Measurements from ENCODE around the gene DNER.
"Not testable (repeated sequence)": the region's sequence is repeated elsewhere in the genome, so short reads cannot be mapped to it uniquely, and the experiment has no call there.

Gene DNER

DNA sequence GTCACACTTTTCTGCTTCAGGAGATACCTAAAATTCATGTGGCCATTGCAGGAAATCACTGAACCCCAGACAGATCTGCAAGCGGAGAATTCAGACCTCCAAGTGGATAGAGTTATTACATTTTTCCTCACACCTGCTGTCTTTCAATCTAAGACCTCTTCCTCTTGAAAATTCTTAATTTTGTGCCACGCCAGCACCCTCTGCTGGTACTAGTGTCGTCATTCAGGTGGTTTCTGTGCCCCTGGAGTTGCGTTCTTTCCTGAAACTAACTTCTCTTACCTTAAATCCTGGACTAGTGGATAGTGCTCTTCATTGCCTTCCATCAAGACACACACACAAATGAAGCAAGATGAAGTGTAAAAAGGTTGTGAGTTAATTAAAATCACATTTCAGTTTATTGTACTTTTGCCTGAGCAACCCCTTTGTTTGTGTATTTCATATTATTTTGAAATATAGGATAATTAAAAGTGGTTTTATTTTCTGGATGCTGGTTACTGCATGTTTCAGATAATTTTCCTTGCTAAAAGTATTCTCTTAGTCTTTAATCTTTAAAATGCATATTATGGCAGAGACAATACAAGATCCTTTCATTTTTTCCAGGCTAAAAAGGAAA is 1.6 kb upstream of the DNER start:
- H3K4me3 ChIP-seq (ENCODE audit: low read length) = no peak overlapping the region
- H3K27ac ChIP-seq (ENCODE audit: low read length) = no peak overlapping the region
- H3K36me3 ChIP-seq (ENCODE audit: control insufficient read depth, insufficient read depth, low read length) = no peaks in the 10 kb centered on the region
- WGBS (ENCODE audit: insufficient coverage, insufficient read length) = no CpG with 5 or more reads among the region's 4 CpGs
- no peaks in the 10 kb centered on the region for H3K9me3 ChIP-seq (ENCODE audit: control insufficient read depth, insufficient read depth, low read length)
- peaks cover 5% of the 10 kb centered on the region; the same call in 1 of the 2 replicates for H3K27me3 ChIP-seq (ENCODE audit: control insufficient read depth, insufficient read depth, low read length)
- no peak for DNase-seq (ENCODE audit: low read depth, low spot score)
- no peaks in the 10 kb centered on the region for H3K4me1 ChIP-seq (ENCODE audit: control insufficient read depth, insufficient read depth, low read length)

DNA sequence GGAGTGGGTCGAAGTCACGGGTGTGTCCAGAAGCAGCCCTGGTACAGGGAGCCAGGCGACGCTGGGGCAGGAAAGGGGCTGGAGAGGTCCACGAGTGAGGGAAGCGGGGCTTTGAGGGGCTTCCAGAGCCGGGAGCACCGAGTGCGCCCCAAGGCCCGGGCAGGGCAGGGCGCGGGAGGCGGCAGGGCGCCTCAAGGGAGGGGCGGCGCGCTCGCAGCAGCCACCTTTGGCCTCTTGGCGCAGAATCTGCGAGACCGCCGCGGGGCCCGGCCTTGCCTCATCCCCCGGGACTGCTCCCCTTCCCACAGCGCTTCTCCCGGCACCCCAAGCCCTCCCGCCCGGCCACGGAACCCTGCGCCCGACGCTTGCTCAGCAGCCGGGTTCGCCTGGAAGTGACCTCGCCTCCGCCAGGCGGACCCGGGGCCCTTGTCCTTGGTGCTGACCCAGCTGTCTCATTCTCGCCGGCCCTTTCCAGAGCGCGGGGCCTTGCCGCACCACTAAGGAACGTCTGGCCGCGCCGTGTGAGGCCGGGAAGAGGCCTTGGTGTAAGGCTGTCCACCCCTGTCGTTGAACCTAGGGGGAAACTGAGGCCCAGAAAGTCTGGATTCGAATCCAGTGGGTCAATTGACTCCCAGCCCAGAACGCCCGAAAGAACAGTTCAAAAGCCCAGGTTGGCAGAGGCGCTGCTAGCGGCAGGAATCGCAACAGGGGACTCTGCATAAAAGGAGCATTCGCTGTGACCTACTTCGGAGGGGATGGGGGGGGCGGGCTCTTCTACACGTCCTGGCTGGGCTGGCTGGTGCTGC is 584 bp upstream of the DNER start:
- WGBS (ENCODE audit: insufficient coverage, insufficient read length) = no CpG with 5 or more reads among the region's 60 CpGs

DNA sequence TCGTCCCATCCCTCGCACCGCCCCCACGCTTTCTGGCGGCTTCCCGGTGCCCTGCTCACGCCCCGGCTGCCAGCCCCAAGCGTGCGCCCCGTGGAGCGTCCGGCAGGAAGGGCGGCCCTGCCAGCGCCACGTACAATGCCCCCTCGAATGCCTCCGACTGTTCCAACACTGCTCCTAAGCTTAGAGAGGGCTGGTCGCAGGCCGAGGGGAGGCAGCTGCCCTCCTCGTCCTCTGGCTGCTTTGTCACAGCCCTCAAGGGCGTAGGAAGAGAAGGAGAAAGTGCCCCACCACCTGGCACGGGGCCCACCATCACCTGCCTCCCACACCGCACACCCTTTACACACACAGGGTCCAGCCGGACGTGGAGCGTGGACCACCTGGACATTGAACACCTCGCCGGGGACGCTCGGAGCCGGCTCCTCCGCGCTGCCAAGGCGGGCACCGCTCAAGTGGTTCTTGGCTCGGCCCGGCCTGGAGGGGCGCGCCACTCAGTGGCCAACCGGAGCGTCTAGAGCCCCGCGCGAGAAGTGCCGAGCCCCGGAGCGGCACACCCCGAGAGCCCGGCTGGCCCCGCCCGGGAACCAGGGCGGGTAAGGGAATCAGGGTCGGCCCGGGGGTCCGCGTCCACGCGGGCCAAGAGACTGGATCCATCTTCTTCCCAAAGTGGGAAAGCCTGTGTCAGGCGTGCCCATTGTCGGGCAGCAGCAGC is 830 bp downstream of the DNER start:
- no peaks in the 10 kb centered on the region for H3K36me3 ChIP-seq (ENCODE audit: control insufficient read depth, insufficient read depth, low read length)
- H3K27me3 ChIP-seq (ENCODE audit: control insufficient read depth, insufficient read depth, low read length) = peaks cover 5% of the 10 kb centered on the region; the same call in 1 of the 2 replicates
- no peaks in the 10 kb centered on the region for H3K9me3 ChIP-seq (ENCODE audit: control insufficient read depth, insufficient read depth, low read length)
- WGBS (ENCODE audit: insufficient coverage, insufficient read length) = no CpG with 5 or more reads among the region's 61 CpGs
- H3K27ac ChIP-seq (ENCODE audit: low read length) = no peak overlapping the region
- H3K4me3 ChIP-seq (ENCODE audit: low read length) = peak overlapping the region; percentile 78
- H3K4me1 ChIP-seq (ENCODE audit: control insufficient read depth, insufficient read depth, low read length) = no peaks in the 10 kb centered on the region
- no peak for DNase-seq (ENCODE audit: low read depth, low spot score)

More for the DNA sequence above, 584 bp upstream of the DNER start:
- no peak overlapping the region for H3K27ac ChIP-seq (ENCODE audit: low read length)
- H3K36me3 ChIP-seq (ENCODE audit: control insufficient read depth, insufficient read depth, low read length) = no peaks in the 10 kb centered on the region
- no peak for DNase-seq (ENCODE audit: low read depth, low spot score)
- H3K4me1 ChIP-seq (ENCODE audit: control insufficient read depth, insufficient read depth, low read length) = no peaks in the 10 kb centered on the region
- H3K9me3 ChIP-seq (ENCODE audit: control insufficient read depth, insufficient read depth, low read length) = no peaks in the 10 kb centered on the region
- H3K27me3 ChIP-seq (ENCODE audit: control insufficient read depth, insufficient read depth, low read length) = peaks cover 5% of the 10 kb centered on the region; the same call in 1 of the 2 replicates
- H3K4me3 ChIP-seq (ENCODE audit: low read length) = peak overlapping the region; percentile 58; the same call in 1 of the 2 replicates

DNA sequence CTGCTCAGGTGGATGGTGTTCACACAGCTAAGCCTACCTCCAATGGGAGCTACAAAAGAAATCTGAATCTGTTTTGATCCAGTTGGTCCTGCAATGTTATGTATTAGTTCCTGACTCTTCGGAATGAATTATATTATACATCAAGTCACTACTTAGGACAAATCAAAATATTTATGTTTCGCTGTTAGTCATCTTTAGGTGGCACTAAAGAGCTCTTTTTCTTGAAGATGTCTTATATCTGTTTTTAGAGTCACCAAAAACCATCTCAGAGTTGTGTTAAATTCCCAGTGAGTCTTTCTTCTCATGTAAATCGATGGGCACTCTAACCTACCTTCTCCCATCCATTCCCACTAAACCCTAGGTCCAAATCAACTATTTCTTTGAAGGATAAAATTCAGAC is 2.2 kb downstream of the DNER start:
- peaks cover 5% of the 10 kb centered on the region; the same call in 1 of the 2 replicates for H3K27me3 ChIP-seq (ENCODE audit: control insufficient read depth, insufficient read depth, low read length)
- H3K4me1 ChIP-seq (ENCODE audit: control insufficient read depth, insufficient read depth, low read length) = no peaks in the 10 kb centered on the region
- no peaks in the 10 kb centered on the region for H3K9me3 ChIP-seq (ENCODE audit: control insufficient read depth, insufficient read depth, low read length)
- no peaks in the 10 kb centered on the region for H3K36me3 ChIP-seq (ENCODE audit: control insufficient read depth, insufficient read depth, low read length)
- H3K27ac ChIP-seq (ENCODE audit: low read length) = no peak overlapping the region
- WGBS (ENCODE audit: insufficient coverage, insufficient read length) = no CpG with 5 or more reads among the region's 3 CpGs
- DNase-seq (ENCODE audit: low read depth, low spot score) = no peak
- H3K4me3 ChIP-seq (ENCODE audit: low read length) = no peak overlapping the region

DNA sequence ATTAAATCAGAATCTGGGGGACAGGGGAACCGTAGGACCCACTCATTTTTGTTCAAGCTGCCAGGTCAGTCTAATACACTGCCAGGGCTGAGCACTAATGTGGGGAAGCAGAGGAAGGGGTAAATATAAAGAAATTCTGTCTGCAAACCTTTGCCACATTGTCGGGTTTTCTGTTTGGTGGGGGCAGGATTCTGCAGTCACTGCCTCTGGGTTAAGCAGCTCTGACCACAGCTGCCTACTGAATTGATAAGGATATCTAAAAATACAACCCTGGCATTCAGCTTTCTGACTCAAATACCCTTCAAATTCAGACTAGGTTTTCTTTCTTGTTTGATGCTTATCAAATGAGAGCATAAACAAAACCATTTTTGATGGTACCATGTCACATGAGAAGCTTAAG is 6.0 kb downstream of the DNER start:
- H3K4me1 ChIP-seq (ENCODE audit: control insufficient read depth, insufficient read depth, low read length) = no peaks in the 10 kb centered on the region
- H3K27me3 ChIP-seq (ENCODE audit: control insufficient read depth, insufficient read depth, low read length) = peaks cover 4% of the 10 kb centered on the region; the same call in 1 of the 2 replicates
- H3K36me3 ChIP-seq (ENCODE audit: control insufficient read depth, insufficient read depth, low read length) = no peaks in the 10 kb centered on the region
- H3K4me3 ChIP-seq (ENCODE audit: low read length) = no peak overlapping the region
- no peak overlapping the region for H3K27ac ChIP-seq (ENCODE audit: low read length)
- no CpG with 5 or more reads among the region's 2 CpGs for WGBS (ENCODE audit: insufficient coverage, insufficient read length)
- DNase-seq (ENCODE audit: low read depth, low spot score) = no peak
- H3K9me3 ChIP-seq (ENCODE audit: control insufficient read depth, insufficient read depth, low read length) = no peaks in the 10 kb centered on the region

DNA sequence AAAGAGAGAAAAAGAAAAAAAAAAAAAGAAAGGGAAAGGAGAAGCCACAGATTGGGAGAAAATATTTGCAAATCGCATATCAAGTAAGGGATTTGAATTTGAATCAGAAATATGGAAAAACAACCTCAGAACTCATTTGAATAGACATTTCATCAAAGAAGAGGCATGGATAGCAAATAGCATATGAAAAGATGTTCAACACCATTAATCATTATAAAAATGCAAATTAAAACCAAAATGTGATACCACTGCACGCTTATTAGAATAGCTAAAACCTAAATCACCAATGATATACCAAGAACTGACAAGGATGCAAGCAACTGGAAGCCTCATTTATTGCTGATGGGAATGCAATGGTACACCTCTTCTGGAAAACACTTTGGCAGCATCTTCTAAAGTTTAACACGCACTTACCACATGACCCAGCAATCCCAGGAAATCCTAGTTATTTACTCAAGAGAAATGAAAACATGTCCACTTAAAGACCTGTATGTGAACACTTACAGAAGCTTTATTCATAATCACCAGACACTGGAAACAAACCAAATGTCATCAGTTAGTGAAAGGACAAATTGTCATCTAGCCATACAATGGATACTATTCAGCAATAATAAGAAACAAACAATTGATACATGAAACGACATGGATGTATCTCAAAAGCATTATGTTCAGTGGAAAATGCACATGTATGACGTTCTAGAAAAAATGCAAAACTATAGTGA is 10.3 kb downstream of the DNER start:
- no peak overlapping the region for H3K27ac ChIP-seq (ENCODE audit: low read length)
- DNase-seq (ENCODE audit: low read depth, low spot score) = no peak
- no peaks in the 10 kb centered on the region for H3K9me3 ChIP-seq (ENCODE audit: control insufficient read depth, insufficient read depth, low read length)
- no peaks in the 10 kb centered on the region for H3K36me3 ChIP-seq (ENCODE audit: control insufficient read depth, insufficient read depth, low read length)
- WGBS (ENCODE audit: insufficient coverage, insufficient read length) = no CpG with 5 or more reads among the region's 5 CpGs
- no peaks in the 10 kb centered on the region for H3K4me1 ChIP-seq (ENCODE audit: control insufficient read depth, insufficient read depth, low read length)
- no peak overlapping the region for H3K4me3 ChIP-seq (ENCODE audit: low read length)
- H3K27me3 ChIP-seq (ENCODE audit: control insufficient read depth, insufficient read depth, low read length) = no peaks in the 10 kb centered on the region

DNA sequence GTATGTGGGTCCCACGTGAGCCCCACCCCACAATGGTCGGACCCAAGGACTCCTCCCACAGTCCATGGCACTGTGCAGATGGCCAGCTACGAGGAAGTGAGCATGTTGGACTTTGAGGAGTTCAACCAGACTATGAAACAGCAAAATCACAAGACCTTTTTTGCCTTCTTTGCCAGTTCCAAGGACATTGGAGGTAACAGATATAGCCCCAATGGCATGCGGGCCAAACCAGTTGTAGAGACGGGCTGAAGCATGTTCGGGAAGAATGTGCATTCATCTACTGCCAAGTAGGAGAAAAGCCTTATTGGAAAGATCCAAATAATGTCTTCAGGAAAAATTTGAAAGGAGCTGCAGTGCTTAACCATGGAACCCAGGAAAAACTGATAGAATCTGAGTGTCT is 12.6 kb downstream of the DNER start:
- H3K27me3 ChIP-seq (ENCODE audit: control insufficient read depth, insufficient read depth, low read length) = no peaks in the 10 kb centered on the region
- DNase-seq (ENCODE audit: low read depth, low spot score) = no peak
- no CpG with 5 or more reads among the region's 6 CpGs for WGBS (ENCODE audit: insufficient coverage, insufficient read length)
- no peaks in the 10 kb centered on the region for H3K36me3 ChIP-seq (ENCODE audit: control insufficient read depth, insufficient read depth, low read length)
- no peaks in the 10 kb centered on the region for H3K9me3 ChIP-seq (ENCODE audit: control insufficient read depth, insufficient read depth, low read length)
- no peaks in the 10 kb centered on the region for H3K4me1 ChIP-seq (ENCODE audit: control insufficient read depth, insufficient read depth, low read length)
- no peak overlapping the region for H3K4me3 ChIP-seq (ENCODE audit: low read length)
- H3K27ac ChIP-seq (ENCODE audit: low read length) = no peak overlapping the region

DNA sequence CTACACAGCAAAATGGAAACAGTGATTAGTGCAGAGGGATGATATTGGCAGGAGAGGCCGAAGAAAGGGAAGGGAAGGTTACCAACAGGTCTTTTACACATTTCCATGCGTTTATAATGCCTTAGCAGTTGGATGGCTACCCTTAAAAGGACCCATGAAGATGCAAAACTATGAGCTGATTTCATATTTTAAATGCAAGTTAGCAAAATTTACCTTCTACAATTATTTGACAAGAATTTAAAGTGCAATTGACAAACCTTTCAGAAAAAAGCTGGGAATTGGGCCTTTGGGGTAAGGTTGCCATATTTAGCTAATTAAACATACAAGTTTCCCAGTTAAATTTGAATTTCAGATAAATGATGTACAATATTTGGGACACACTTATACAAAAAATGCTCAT is 13.3 kb downstream of the DNER start:
- no CpG with 5 or more reads among the region's 2 CpGs for WGBS (ENCODE audit: insufficient coverage, insufficient read length)
- Histone ChIP-seq H3K36me3 (ENCODE audit: control insufficient read depth, insufficient read depth, low read length) (no peaks in the 10 kb centered on the region), H3K4me1 (ENCODE audit: control insufficient read depth, insufficient read depth, low read length) (no peaks in the 10 kb centered on the region)

DNA sequence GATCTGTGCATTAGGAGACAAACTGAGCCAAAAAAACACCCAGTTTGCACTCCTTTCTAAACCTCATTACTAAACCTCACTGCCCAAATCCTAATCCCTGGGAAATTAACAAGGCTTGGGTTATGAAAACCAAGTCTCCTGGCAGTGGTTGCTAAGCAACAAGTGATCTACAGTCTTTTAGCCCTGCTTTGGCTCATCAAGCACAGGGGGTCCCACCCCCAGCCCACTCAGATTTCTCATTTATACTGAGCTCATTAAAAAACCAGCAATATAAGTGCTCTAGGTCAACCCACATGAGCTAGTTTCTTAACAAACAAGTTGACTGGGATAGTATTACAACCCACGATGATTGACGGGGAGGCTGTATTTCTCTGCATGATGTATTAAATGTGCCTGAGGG is 18.4 kb downstream of the DNER start:
- no peaks in the 10 kb centered on the region for H3K36me3 ChIP-seq (ENCODE audit: control insufficient read depth, insufficient read depth, low read length)
- no peak overlapping the region for H3K4me3 ChIP-seq (ENCODE audit: low read length)
- H3K9me3 ChIP-seq (ENCODE audit: control insufficient read depth, insufficient read depth, low read length) = no peaks in the 10 kb centered on the region
- WGBS (ENCODE audit: insufficient coverage, insufficient read length) = no CpG with 5 or more reads among the region's 2 CpGs
- DNase-seq (ENCODE audit: low read depth, low spot score) = no peak
- H3K27me3 ChIP-seq (ENCODE audit: control insufficient read depth, insufficient read depth, low read length) = no peaks in the 10 kb centered on the region
- no peak overlapping the region for H3K27ac ChIP-seq (ENCODE audit: low read length)
- no peaks in the 10 kb centered on the region for H3K4me1 ChIP-seq (ENCODE audit: control insufficient read depth, insufficient read depth, low read length)

More for the DNA sequence above, 13.3 kb downstream of the DNER start:
- Histone ChIP-seq H3K9me3 (ENCODE audit: control insufficient read depth, insufficient read depth, low read length) (no peaks in the 10 kb centered on the region), H3K27me3 (ENCODE audit: control insufficient read depth, insufficient read depth, low read length) (no peaks in the 10 kb centered on the region), H3K27ac (ENCODE audit: low read length) (no peak overlapping the region), H3K4me3 (ENCODE audit: low read length) (no peak overlapping the region)
- no peak for DNase-seq (ENCODE audit: low read depth, low spot score)

DNA sequence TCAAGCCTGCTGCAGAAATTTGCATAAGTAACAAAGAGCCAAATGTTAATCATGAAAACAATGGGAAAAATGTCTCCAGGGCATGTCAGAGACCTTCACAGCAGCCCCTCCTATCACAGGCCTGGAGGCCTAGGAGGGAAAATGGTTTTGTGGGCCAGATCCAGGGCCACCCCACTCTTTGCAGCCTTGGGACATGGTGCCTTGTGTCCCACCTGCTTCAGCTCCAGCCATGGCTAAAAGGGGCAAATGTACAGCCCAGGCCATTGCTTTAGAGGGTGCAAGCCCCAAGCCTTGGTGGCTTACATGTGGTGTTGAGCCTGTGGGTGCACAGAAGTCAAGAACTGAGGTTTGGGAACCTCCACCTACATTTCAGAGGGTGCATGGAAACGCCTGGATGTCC is 20.5 kb downstream of the DNER start:
- not testable (repeated sequence) for H3K36me3 ChIP-seq (ENCODE audit: control insufficient read depth, insufficient read depth, low read length); H3K27ac ChIP-seq (ENCODE audit: low read length); H3K27me3 ChIP-seq (ENCODE audit: control insufficient read depth, insufficient read depth, low read length); DNase-seq (ENCODE audit: low read depth, low spot score); H3K4me1 ChIP-seq (ENCODE audit: control insufficient read depth, insufficient read depth, low read length); H3K9me3 ChIP-seq (ENCODE audit: control insufficient read depth, insufficient read depth, low read length); H3K4me3 ChIP-seq (ENCODE audit: low read length)
- WGBS (ENCODE audit: insufficient coverage, insufficient read length) = no CpG with 5 or more reads among the region's 1 CpG
